Superior temporal gyrus (tissue), 1 donor: ENCODE data around the gene NFE2L1.
A peak's percentile ranks its signal among the peaks of the same experiment; 100 is the strongest.
"Not testable (repeated sequence)": the region's sequence is repeated elsewhere in the genome, so short reads cannot be mapped to it uniquely, and the experiment has no call there.

ENCODE experiments used
- DNase-seq: peaks from one replicate; pipeline ENCODE4 v3.0.0-alpha.2; 2016; ENCODE audit errors: extremely low spot score

NFE2L1 gene

DNA sequence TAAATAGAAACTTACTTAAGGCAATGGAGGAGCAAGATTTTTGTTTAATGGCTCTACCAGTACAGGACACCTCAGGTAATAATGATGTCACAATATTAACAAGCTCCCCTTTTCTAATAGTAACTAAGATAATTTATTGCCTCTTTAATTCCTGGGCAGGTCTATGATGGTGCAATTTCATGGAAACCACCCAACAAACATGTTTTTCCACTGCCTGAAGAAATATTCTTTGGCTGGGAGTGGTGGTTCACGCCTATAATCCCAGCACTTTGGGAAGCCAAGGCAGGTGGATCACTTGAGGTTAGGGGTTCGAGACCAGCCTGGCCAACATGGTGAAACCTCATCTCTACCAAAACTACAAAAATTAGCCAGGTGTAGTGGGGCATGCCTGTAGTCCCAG, 19.6 kb downstream of the NFE2L1 start:
- not testable (repeated sequence) for DNase-seq

DNA sequence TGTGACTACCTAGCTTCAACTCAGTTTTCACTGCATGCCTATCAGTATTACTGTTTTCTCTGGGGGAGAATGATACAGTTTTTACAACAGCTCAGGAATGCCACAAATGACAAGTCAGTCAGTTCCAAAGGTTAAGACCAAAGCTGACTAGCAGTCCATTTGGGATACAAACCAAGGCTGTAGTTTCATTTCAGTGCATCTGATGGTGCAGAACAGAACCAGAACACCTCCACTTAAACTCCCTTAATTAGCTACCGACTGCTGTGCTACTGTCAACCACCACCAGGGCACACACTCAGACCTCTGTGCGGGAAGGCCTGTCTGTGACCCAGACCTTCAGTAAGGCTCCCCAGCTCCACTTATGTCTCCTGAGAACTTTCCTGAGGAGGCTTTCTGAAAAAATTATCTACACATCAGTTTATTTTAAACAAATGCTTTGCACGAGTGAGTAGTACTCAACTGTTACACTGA, 20.4 kb downstream of the NFE2L1 start:
- no peak for DNase-seq

DNA sequence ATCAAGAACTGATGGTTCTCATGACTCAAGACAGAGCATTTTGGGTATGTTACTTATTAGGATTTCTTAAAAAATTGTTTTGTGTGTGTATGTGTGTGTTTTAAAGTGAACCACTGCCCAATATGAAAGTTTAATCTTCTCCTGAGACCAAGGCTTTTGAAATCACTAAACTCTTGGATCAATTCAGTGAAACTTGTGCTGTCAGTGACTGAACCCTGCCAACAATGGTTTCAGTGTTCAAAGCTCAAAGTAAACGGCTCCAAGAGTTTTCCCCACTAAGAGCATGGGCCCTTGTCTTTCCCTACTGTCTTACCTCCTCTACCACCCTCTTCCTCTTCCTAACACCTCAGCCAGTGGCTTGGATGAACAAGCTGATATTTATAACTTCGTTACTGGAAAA, 22.0 kb downstream of the NFE2L1 start:
- no peak for DNase-seq

DNA sequence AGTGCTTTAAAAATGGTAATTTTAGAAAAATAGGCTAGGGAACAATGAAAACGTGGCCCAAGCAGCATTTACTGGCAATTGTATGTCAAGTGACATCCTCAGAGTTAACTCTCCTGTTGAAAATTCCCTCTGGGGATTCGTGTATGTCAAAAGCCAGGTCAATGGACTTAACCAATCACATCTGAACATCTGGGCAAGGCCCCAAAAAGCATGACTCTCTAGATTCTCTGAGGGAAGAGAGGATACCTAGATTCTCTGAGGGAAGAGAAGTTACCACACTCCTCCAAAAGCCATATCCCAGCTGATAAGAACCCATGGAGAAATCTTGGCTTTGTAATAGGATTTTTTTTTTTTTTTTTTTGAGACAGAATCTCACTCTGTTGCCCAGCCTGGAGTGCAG, 23.5 kb downstream of the NFE2L1 start:
- DNase-seq, result no peak

DNA sequence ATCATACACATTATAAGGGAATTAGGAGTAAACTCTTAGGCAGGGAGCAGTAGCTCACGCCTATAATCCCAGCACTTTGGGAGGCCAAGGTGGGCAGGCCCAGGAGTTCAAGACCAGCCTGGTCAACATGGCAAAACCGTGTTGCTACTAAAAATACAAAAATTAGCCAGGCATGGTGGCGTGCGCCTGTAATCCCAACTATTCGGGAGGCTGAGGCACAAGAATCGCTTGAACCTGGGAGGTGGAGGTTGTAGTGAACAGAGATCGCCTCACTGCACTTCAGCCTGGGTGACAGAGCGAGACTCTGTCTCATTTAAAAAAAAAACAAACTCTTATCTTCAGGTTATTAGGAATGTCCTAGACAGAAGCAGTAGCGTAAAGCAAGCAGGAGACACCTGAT, 24.7 kb downstream of the NFE2L1 start:
- DNase-seq, result not testable (repeated sequence)

DNA sequence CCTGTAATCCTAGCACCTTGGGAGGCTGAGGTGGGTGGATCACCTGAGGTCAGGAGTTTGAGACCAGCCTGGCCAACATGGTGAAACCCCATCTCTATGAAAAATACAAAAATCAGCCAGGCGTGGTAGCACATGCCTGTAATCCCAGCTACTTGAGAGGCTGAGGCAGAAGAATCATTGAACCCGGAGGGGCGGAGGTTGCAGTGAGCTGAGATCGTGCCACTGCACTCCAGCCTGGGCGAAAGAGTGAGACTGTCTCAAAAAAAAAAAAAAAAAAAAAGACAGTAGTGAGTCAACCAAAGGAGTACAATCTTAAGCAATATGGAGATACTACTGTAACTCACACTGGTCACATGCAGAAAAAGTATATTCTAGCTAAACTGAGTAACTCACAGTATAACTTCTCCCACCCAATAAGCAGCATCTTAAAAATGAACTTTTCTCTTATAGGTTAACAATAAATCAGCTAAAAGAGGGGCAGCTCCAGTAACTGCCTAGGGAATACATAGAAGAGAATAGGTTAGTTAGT, 25.5 kb downstream of the NFE2L1 start:
- not testable (repeated sequence) for DNase-seq

DNA sequence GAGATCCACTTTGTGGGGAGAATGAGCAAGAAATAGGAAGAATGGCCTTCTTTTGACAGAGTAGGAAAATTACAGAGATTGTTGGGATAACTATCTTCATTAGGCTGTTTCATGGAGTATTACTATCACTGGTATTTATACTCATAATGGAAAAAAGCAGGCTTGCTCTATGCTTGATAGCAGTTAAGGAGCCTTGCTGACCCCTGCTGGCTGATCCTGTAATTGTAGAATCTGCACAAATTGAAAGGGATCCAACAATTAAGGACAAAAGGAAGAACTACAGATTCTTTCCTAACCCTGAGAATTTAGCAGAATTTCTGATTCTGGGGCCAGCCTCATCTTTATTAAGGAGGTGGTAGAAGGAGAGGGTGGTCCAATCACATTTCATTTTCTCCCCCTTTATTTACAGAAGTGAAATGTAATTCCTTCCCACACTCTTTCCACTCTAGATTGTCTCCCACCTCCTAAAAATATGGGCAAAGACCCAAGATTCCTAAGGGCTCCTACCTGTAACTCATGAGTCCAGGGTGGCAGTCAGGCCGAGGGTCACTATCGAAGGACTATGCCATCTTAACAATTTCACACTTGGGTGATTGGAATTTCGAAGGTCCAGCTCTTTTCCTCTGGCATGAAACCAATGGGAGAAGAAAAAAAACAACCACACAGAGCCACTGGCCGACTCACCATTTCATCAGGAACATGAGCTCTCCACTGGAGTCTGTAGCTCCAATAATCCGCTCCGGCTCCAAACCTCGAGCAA, 26.3 kb downstream of the NFE2L1 start:
- DNase-seq, result peak; percentile 95

DNA sequence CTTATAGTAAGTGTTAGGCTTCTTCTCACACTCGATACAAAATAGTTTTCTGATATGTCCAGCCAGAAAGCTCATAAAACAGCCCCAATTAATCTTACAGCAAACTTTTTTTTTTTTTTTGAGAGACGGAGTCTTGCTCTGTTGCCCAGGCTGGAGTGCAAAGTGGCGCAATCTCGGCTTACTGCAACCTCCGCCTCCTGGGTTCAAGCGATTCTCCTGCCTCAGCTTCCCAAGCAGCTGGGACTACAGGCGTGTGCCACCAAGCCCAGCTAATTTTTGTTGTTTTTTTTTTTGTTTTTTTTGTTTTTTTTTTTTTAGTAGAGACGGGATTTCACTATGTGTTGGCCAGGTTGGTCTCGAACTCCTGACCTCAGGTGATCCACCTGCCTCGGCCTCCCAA, 29.0 kb downstream of the NFE2L1 start:
- not testable (repeated sequence) for DNase-seq

DNA sequence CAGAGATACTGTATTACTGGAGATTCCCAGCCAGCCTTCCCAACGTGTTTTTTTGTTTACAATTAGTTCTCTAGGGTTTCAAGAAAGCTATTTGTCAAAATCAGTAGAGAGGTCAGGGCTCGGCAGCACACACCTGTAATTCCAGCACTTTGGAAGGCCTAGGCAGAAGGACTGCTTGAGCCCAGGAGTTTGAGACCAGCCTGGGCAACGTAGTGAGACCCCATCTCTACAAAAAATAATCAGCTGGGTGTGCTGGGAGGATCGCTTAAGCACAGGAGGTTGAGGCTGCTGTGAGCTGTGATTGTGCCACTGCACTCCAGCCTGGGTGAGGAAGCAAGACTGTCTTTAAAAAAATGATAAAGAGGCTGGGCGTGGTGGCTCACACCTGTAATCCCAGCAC, 33.7 kb downstream of the NFE2L1 start:
- no peak for DNase-seq

DNA sequence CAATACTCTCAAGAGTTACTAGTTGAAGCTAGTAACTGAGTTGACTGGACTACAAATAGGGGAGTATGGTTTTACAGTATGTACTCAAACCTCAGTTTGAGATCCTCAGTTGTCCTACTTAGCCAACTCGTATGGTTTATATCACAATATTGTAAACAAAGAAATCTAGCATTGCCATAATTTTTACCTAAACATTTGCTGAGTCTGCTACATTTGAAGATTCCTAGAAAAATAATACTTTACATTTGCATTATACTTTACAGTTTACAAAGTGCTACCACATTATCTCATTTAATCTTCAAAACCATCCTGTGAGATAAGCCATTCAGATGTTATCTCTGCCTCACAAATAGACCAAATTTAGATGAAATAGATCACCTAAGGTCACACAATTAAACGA, 36.8 kb downstream of the NFE2L1 start:
- DNase-seq, result no peak

DNA sequence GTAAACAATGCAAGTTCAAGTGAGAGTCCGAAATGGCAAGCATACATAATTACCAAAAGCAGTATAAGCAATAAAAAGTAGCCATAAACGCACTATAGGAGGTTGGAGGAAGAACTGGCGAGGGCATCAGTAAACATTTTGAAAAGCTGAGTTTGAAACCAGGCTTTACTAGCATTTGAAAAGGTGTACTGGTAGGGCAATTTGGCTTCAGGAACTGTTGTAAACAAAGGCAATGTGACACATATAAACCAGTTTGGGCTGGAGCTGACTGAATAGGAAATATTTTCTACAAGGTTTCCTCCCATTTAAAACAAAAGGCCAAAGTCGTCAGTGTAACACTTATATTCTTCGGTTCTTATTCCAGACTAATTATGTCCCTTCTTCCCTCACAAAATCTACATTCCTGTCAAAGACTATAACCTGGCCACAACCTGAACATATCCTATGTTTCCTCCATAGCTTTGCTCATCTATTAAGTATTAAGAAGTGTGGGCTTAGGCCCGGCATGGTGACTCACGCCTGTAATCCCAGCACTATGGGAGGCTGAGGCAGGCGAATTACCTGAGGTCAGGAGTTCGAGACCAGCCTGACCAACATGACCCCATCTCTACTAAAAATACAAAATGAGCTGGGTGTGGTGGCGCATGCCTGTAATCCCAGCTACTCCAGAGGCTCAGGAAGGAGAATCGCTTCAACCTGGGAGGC, 45.3 kb downstream of the NFE2L1 start:
- no peak for DNase-seq

DNA sequence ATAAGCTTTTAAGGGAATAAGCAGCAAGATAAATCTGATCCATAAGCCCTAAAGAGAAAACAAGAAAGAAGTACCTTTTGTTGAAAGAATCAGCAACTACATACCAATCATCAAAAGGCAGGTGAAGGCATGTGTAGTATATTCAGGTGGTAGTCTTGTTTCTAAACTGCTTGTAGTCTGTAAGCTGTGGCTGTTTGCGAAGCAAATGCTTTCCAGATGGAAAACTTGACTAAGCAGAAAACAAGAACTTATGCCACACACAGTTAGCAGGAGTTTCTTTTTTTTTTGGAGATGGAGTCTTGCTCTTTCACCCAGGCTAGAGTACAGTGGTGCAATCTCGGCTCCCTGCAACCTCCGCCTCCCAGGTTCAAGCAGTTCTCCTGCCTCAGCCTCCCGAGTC, 47.5 kb downstream of the NFE2L1 start:
- DNase-seq, result no peak

DNA sequence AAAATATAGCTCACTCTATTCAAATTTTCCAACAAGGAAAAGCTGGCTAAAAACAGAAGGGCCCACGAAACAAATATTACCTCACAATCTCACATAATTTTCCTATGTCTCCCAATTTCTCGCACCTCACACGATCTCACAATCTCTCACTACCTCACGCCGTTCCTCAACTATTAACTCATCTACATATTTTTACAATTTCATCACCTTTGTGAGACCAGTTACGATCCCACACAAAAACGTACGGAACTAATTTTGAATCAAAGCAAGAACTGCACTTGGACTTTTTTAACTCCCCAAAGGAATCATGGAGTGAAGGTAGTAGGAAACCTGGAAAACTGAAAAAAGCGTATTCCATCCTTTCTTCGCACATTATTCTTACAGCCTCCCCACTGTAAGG, 52.0 kb downstream of the NFE2L1 start:
- no peak for DNase-seq

DNA sequence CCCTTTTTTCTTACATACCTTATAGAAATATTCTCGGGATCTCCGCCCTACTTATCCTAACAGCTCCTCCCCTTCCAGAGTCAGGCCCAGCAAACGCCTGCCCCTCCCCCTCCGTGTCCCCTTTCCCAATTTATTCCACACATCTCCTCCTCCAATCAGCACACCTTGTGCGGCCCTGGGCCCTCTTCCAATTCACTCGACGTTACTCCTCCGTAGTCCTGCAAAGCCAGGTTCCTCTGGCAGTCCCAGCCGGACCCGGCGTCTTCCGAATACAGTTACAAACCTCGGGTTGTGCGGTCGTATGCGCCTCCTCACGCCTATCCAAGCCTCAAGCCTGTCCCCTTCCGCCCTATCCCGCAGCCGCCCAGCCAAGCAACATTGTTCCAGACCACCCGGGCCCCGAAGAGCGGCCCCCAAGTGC, 52.4 kb downstream of the NFE2L1 start:
- peak; percentile 26 for DNase-seq

DNA sequence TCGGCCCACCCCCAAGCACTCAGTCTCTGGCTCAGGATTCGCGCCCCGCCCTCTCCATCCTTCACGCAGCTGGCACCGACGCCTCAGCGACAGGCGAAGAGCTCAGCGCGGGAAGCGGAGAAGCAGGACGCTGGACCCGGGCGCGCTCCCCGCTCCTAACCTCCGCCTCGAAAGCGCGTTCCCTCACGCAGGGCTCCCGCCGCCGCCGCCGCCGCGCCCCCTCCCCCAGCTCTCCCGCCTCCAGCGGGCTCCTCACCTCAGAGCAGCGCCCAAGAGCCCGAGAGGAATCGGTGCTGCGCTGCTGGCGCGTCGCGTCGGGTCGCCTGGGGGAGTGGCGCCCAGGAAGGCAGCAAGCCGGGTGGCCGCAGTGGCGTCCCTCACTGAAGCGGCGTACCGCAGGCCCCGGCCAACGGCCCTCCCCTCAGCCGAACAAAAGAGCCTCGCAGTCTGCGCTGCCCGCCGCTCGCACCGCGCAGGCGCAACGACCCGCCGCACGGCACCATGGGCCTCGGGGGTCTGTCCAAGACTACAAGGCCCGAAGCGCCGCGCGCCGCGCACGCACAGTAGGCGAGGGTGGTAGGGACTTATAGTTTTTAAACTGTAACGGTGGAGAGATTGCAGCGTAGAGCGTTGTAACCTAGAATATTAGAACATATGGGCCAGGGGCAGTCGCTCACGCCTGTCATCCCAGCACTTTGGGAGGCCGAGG, 53.0 kb downstream of the NFE2L1 start, which contains the start of gene CBX1:
Gene CBX1, minus strand, starts transcription at position 467 of the 709 bp plus-strand sequence. CDS start 24,474 bp downstream, outside the sequence.
- DNase-seq, result peak; percentile 95

DNA sequence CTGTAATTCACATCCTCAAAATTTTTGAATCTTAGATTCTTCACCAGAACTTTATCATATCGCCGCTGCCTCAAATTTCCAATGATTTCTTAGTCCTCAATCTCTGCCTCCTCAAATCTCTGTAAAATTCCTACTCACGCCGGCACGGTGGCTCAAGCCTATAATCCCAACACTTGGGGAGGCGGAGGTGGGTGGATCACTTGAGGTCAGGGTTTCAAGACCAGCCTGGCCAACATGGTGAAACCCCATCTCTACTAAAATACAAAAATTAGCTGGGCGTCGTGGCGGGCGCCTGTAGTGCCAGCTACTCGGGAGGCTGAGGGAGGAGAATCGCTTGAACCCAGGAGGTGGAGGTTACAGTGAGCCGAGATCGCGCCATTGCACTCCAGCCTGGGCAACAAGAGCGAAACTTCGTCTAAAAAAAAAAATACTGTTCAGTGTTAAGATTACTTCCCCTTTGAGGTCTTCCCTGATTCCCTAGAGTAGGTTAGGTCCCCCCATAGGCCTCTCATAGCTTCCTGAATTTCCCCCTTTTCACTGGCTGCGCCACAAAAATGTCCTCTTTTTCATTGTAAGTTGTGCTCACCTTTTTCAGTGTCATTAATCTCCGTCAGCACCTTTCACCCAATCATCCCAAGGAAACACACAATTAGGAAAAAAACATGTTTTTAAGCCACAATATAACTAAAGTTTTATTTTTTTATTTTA, 54.0 kb downstream of the NFE2L1 start:
- DNase-seq, result no peak

DNA sequence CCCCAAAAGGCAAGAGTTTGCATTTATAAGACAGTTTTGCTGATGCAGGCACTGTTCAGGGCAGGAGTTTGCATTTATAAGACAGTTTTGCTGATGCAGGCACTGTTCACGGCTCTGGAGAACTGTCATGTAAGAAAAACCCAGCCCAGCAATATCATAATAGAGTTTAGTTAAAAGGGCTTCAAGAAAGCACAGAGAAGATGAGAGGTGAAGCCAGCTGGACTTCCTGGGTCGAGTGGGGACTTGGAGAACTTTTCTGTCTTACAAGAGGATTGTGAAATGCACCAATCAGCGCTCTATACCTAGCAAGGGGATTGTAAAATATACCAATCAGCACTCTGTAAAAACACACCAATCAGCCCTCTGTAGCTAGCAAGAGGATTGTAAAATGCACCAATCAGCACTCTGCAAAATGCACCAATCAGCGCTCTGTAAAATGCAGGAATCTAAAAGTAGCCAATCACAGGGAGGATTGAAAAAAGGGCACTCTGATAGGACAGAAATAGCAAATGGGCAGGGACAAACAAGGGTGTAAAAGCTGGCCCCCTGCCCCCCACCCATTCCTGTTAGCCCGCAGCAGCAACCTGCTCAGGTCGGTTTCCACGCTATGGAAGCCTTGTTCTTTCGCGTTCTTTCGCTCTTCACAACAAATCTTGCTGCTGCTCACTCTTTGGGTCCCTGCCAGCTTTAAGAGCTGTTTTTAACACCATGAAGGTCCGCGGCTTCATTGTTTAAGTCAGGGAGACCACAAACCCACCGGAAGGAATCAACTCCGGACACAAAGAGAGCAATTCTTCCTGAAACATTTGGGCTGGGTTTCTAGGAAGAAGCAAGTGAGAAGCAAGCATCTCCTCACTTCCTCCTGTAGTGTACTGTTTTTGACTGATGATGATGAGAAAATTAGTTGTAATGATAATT, 54.9 kb downstream of the NFE2L1 start:
- no peak for DNase-seq

DNA sequence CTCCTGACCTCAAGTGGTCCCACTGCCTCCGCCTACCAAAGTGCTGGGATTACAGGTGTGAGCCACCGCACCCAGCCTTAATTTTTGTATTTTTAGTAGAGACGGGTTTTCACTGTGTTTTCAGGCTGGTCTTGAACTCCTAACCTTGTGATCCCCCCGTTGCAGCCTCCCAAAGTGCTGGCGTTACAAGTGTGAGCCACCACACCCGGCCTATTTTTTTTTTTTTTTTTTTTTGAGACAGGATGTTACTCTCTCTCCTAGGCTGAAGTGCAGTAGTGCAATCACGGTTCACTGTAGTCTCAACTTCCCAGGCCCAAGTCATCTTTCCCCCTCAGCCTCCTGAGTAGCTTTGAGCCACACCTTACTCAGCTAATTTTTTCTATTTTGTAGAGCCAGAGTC, 56.3 kb downstream of the NFE2L1 start:
- DNase-seq, result no peak

DNA sequence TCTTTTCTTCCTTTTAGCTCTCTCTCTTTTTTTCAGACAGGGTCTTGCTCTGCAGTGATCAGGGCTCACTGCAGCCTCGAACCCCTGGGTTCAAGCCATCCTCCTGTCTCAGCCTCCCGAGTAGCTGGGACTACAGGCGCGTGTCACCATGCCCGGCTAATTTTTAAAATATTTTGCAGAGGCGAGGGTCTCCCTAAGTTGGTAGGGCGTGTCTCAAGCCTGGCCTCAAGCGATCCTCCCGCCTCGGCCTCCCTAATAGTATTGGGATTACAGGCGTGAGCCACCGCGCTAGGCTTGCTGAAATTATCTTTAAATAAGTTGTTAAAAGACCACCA, 58.6 kb downstream of the NFE2L1 start:
- no peak for DNase-seq
